Right lobe of liver (tissue), 6 donors: ENCODE data around the gene RCE1. TPM values are rescaled to one million over a fixed set of nuclear protein-coding genes. Genes with fewer than 3 reads are reported as not detected.
A peak's percentile ranks its signal among the peaks of the same experiment; 100 is the strongest.

ENCODE experiments used
- ATAC-seq, 4 donors: fragments of 200-7000 bp; cut with Tn5 transposase; one replicate each; pipeline ENCODE4 v1.9.1; 2020; ENCODE audit warnings: mild to moderate bottlenecking in 4 of 4, moderate library complexity in 4 of 4
- DNase-seq, 3 donors: peaks; one replicate each; pipeline ENCODE4 v3.0.0-alpha.2; 2020
- H3K27ac ChIP-seq, 3 donors: fragments of 200-600 bp; one replicate each; pipeline ENCODE4 v1.8.0; 2022
- H3K27me3 ChIP-seq, 2 donors: fragments of 200-600 bp; one replicate each; pipeline ENCODE4 v1.8.0; 2022
- H3K36me3 ChIP-seq, 4 donors: fragments of 200-600 bp; sonication (generic) in 1 of 4; one replicate each; pipeline versions ENCODE4 v1.5.1 to v1.8.0; 2017 to 2022; ENCODE audit warnings: control low read depth in 1 of 4
- H3K4me1 ChIP-seq, 4 donors: fragments of 200-600 bp; sonication (generic) in 1 of 4; one replicate each; pipeline versions ENCODE4 v1.5.1 to v1.8.0; 2017 to 2022; ENCODE audit warnings: control low read depth in 1 of 4
- H3K4me3 ChIP-seq, 3 donors: fragments of 200-600 bp; one replicate each; pipeline ENCODE4 v1.8.0; 2022
- H3K9me3 ChIP-seq, 4 donors: fragments of 200-600 bp; sonication (generic) in 1 of 4; one replicate each; pipeline versions ENCODE4 v1.5.1 to v1.8.0; 2017 to 2022; ENCODE audit warnings: control low read depth in 1 of 4
- POLR2A ChIP-seq: fragments of 450-650 bp; IDR thresholded peaks from one replicate; pipeline ENCODE4 v1.6.1; 2017; ENCODE audit warnings: antibody characterized with exemption, mild to moderate bottlenecking
- WGBS: methylation state at CpG from one replicate; pipeline ENCODE4 v1.1.6; 2018; ENCODE audit warnings: low coverage, low lambda C conversion rate; ENCODE audit not compliant: insufficient coverage; ENCODE audit errors: missing lambda C conversion rate; 5-methylcytosine and 5-hydroxymethylcytosine counted together
- intact Hi-C, 2 donors: fragments of 100-400 bp; cut with DNase I; formaldehyde crosslinking; loops; one replicate each; pipeline versions ENCODE4 v1.11.2 to v1.14.1; 2022
- total RNA-seq, 6 experiments: library from RNA; depleted of rRNA in 2 of 6; stranded (reverse); fragments of >200 nt in 2 of 6; fragmentation: NEBNext Ultra II Directional in 3 of 6; extraction: Animal tissue kit (Norgen Biotek cat#: 25700) in 3 of 6; gene quantifications; one replicate each; pipeline versions ENCODE4 v1.1.0 to v1.2.4, GENCODE V29; 2016 to 2023
- TF ChIP-seq, protein P1 (sequence below), 4 donors: fragments of 200-600 bp in 3 of 4; fragments of 450-650 bp in 1 of 4; IDR thresholded peaks; one replicate each; pipeline versions ENCODE4 v1.5.1 to v1.8.0; 2016 to 2022; ENCODE audit warnings: antibody characterized with exemption in 4 of 4, mild to moderate bottlenecking in 2 of 4
- donor health status: DM: no; HTN: yes; CAD: no.
- donor health status: DM: no; HTN: no; CAD: no.
- donor health status: DM: no; HTN: no; CAD: no.
- donor health status: DM: no; HTN: yes; CAD: no.
- donor health status: DM: no; HTN: yes; CAD: no.

The RCE1 gene
- total RNA-seq, 6 experiments from 2014 or later, result 3.1 to 7.7 (median 4.5) TPM

DNA sequence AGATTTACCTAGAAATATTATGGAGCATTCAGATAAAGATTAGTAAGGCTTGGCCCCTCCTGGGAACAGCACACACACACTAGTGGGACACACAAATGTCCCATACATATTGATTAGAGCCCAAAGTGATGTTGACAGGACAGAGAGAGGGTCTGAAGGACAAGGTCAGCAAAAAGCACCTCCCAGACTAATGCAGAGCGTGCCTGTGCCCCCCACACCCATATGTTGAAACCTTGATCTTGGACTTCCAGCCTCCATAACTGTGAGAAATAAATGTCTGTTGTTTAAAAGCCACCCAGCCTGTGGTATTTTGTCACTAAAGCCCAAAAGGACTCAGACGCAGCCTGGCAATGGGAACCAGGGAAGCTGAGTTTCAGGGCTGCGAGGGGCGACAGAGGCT is 41.2 kb downstream of the RCE1 start:
- TF ChIP-seq, protein P1, sequence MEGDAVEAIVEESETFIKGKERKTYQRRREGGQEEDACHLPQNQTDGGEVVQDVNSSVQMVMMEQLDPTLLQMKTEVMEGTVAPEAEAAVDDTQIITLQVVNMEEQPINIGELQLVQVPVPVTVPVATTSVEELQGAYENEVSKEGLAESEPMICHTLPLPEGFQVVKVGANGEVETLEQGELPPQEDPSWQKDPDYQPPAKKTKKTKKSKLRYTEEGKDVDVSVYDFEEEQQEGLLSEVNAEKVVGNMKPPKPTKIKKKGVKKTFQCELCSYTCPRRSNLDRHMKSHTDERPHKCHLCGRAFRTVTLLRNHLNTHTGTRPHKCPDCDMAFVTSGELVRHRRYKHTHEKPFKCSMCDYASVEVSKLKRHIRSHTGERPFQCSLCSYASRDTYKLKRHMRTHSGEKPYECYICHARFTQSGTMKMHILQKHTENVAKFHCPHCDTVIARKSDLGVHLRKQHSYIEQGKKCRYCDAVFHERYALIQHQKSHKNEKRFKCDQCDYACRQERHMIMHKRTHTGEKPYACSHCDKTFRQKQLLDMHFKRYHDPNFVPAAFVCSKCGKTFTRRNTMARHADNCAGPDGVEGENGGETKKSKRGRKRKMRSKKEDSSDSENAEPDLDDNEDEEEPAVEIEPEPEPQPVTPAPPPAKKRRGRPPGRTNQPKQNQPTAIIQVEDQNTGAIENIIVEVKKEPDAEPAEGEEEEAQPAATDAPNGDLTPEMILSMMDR (IDR thresholded peaks at IDR 0.05), result no peak
- TF ChIP-seq POLR2A, result no peak
- H3K4me1 ChIP-seq, result peaks cover 0 to 79% (median 32%) of the 10 kb centered on the region in 4 donors
- peak overlapping the region in 1 of 3 donors; percentile 8 for H3K27ac ChIP-seq
- peaks cover 0 to 7% (median 0%) of the 10 kb centered on the region in 4 donors for H3K36me3 ChIP-seq
- DNase-seq, result no peak
- ATAC-seq, result peak in 1 of 4 donors; percentile 20
- H3K9me3 ChIP-seq, result no peaks in the 10 kb centered on the region
- no peaks in the 10 kb centered on the region for H3K27me3 ChIP-seq
- H3K4me3 ChIP-seq, result no peak overlapping the region
- intact Hi-C loops, result no loop called here
- WGBS, result 51% methylated on average over 2 of the region's 4 CpGs

DNA sequence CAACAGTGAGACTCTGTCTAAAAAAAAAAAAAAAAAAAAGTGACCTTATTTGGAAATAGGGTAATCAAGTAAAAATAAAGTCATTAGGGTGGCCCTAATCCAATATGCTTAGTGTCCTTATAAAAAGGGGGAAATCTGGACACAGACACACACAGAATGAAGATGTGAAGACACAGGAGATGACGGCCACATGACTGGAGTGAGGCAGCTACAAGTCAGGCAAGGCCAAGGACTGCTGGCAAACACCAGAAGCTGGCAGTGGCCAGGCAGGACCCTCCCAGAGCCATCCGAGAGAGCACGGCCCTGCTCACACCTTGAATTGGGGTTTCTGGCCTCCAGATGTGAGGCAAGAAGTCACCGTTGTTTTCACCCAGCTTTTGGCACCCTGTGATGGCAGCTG is 42.2 kb downstream of the RCE1 start:
- Histone ChIP-seq H3K27ac (no peak overlapping the region), H3K36me3 (peaks cover 0 to 7% (median 0%) of the 10 kb centered on the region in 4 donors), H3K9me3 (no peaks in the 10 kb centered on the region), H3K27me3 (no peaks in the 10 kb centered on the region), H3K4me1 (peaks cover 0 to 69% (median 27%) of the 10 kb centered on the region in 4 donors), H3K4me3 (no peak overlapping the region)
- ATAC-seq, result no peak
- 78% methylated on average over 2 of the region's 4 CpGs for WGBS
- DNase-seq, result no peak
- intact Hi-C loops, result no loop called here
- TF ChIP-seq, protein P1 (IDR thresholded peaks at IDR 0.05), result no peak
- TF ChIP-seq POLR2A, result no peak

DNA sequence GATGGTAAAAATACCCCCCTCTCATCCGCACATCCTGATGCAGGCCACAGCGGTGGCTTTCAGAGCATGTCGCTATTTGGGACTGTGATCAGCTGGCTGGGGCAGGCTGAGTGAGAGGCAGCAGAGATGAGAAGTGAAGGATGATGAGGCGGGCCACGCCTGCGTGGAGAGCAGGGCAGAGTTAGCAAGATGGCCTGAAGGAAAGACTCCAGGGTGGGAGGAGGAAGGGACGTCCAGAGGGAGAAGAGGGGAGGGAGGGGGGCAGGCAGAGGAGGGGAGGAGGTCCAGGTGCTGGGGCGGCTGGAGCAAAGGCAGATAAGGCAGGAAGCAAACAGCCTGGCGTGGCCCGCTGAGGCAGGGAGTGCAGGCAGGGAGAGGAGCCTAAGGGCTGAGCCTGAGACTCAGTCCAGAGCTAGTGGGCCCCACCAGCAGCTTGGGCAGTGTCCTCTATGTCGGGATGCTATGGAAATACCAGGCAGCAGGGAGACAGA is 42.8 kb downstream of the RCE1 start:
- 78% methylated on average over 8 of the region's 11 CpGs for WGBS
- TF ChIP-seq, protein P1 (IDR thresholded peaks at IDR 0.05), result no peak
- TF ChIP-seq POLR2A, result no peak
- DNase-seq, result no peak
- no peak for ATAC-seq
- Histone ChIP-seq H3K4me1 (peaks cover 0 to 64% (median 24%) of the 10 kb centered on the region in 4 donors), H3K27me3 (no peaks in the 10 kb centered on the region), H3K27ac (no peak overlapping the region), H3K4me3 (no peak overlapping the region), H3K36me3 (peaks cover 0 to 7% (median 0%) of the 10 kb centered on the region in 4 donors), H3K9me3 (no peaks in the 10 kb centered on the region)
- intact Hi-C loops, result no loop called here

DNA sequence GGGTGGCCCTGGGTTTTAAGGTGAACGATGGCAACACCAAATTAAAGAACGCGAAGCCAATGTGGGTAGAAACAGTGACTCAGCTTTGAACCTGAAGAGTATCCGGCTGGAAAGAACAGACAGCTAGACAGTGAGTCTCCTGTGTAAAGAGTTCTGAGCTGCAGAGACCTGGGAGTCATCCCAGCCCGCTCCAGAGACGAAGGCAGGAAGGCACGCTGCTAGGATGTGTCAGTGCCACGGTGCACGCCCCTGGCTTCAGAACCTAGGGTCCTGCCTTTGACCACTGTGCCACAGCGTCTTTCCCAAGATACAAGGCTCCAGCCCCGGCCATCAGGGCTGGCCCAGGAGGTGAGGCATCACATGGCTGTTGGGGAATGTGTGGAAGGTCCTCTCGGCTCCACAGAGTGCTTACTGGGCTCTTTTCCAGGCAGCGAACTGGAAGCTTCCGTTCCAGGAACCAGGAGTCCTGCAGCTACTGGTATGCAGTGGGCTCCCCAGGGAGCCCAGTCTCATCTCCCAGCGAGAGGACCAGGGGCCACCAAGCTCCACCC is 43.5 kb downstream of the RCE1 start:
- Histone ChIP-seq H3K36me3 (peaks cover 0 to 7% (median 0%) of the 10 kb centered on the region in 4 donors), H3K27me3 (no peaks in the 10 kb centered on the region), H3K27ac (peak overlapping the region in 1 of 3 donors; percentile 15), H3K4me3 (no peak overlapping the region), H3K4me1 (peaks cover 0 to 58% (median 21%) of the 10 kb centered on the region in 4 donors), H3K9me3 (no peaks in the 10 kb centered on the region)
- TF ChIP-seq, protein P1 (IDR thresholded peaks at IDR 0.05), result no peak
- TF ChIP-seq POLR2A, result no peak
- WGBS, result 57% methylated on average over 4 of the region's 15 CpGs
- intact Hi-C loops, result no loop called here
- no peak for DNase-seq
- ATAC-seq, result peak; percentile 12 to 29 (median 24)
